ENCODE measurements around the gene TMEM19.

- no peak for TF ChIP-seq POLR2A (IDR thresholded peaks at IDR 0.05)
- TF ChIP-seq, protein P1, sequence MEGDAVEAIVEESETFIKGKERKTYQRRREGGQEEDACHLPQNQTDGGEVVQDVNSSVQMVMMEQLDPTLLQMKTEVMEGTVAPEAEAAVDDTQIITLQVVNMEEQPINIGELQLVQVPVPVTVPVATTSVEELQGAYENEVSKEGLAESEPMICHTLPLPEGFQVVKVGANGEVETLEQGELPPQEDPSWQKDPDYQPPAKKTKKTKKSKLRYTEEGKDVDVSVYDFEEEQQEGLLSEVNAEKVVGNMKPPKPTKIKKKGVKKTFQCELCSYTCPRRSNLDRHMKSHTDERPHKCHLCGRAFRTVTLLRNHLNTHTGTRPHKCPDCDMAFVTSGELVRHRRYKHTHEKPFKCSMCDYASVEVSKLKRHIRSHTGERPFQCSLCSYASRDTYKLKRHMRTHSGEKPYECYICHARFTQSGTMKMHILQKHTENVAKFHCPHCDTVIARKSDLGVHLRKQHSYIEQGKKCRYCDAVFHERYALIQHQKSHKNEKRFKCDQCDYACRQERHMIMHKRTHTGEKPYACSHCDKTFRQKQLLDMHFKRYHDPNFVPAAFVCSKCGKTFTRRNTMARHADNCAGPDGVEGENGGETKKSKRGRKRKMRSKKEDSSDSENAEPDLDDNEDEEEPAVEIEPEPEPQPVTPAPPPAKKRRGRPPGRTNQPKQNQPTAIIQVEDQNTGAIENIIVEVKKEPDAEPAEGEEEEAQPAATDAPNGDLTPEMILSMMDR (IDR thresholded peaks at IDR 0.05) = no peak
Measured at GRCh38 chr12:71646512-71646911, 39.4 kb upstream of the TMEM19 start.

All from lower leg skin (tissue), 3 donors.